Measurements from ENCODE around the gene JARID2.

GRCh38 chr6:15340775-15341174, 94.9 kb downstream of the JARID2 start:
- TF ChIP-seq, protein P1, sequence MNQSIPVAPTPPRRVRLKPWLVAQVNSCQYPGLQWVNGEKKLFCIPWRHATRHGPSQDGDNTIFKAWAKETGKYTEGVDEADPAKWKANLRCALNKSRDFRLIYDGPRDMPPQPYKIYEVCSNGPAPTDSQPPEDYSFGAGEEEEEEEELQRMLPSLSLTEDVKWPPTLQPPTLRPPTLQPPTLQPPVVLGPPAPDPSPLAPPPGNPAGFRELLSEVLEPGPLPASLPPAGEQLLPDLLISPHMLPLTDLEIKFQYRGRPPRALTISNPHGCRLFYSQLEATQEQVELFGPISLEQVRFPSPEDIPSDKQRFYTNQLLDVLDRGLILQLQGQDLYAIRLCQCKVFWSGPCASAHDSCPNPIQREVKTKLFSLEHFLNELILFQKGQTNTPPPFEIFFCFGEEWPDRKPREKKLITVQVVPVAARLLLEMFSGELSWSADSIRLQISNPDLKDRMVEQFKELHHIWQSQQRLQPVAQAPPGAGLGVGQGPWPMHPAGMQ (IDR thresholded peaks at IDR 0.05; ENCODE audit: borderline replicate concordance): no peak
- TF ChIP-seq NFXL1 (IDR thresholded peaks at IDR 0.05; ENCODE audit: borderline replicate concordance): no peak
- TF ChIP-seq HDGF (IDR thresholded peaks at IDR 0.05): no peak
- TF ChIP-seq RAD21 (IDR thresholded peaks at IDR 0.05; ENCODE audit: insufficient read depth, low read depth, low read length): no peak
- TF ChIP-seq EZH2 (IDR thresholded peaks at IDR 0.05; ENCODE audit: borderline replicate concordance, control insufficient read depth, low read depth, low read length): no peak
- no peak for TF ChIP-seq CTCF (IDR thresholded peaks at IDR 0.05 in 2 of 3, conservative IDR thresholded peaks at IDR 0.05 in 1 of 3; ENCODE audit: control insufficient read depth in 2 of 3, extremely low read depth in 1 of 3, insufficient read depth in 1 of 3, low read depth in 3 of 3, low read length in 3 of 3)
- no peak for TF ChIP-seq MAX (IDR thresholded peaks at IDR 0.05; ENCODE audit: low read depth, low read length)
- TF ChIP-seq SUZ12 (IDR thresholded peaks at IDR 0.05; ENCODE audit: unreplicated experiment): no peak
- TF ChIP-seq ATF7 (IDR thresholded peaks at IDR 0.05; ENCODE audit: low read depth): no peak
- TF ChIP-seq ZNF622 (IDR thresholded peaks at IDR 0.05): no peak
- TF ChIP-seq GATAD2B (conservative IDR thresholded peaks at IDR 0.05; ENCODE audit: low read depth): peak; percentile 49; the same call in 1 of the 2 replicates
- TF ChIP-seq, protein P2, sequence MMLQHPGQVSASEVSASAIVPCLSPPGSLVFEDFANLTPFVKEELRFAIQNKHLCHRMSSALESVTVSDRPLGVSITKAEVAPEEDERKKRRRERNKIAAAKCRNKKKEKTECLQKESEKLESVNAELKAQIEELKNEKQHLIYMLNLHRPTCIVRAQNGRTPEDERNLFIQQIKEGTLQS (IDR thresholded peaks at IDR 0.05; ENCODE audit: borderline replicate concordance, extremely low read depth, low read depth, low read length): no peak
